Stimulated activated effector memory CD8-positive, alpha-beta T cell treated with anti-CD3 and anti-CD28 coated beads, Interleukin-12 subunit alpha, Interleukin-12 subunit beta, amount 100 ng/mL, for 72 hours (primary cell): ENCODE results near the gene SDHAF2.

ENCODE experiments used
- ATAC-seq: fragments of 150-1000 bp; cut with Tn5 transposase; 2 replicates; pipeline ENCODE4 v1.10.0; 2021
- DNase-seq, 2 donors: peaks; one replicate each; pipeline ENCODE4 v3.0.0; 2021 to 2022; ENCODE audit warnings: low spot score in 2 of 2
- H3K27ac Mint-ChIP-seq: one replicate; pipeline ENCODE4 v1.8.0; 2022; ENCODE audit warnings: mild to moderate bottlenecking, mixed read lengths
- H3K36me3 Mint-ChIP-seq: one replicate; pipeline ENCODE4 v1.8.0; 2022; ENCODE audit warnings: mild to moderate bottlenecking, mixed read lengths
- H3K4me1 Mint-ChIP-seq: one replicate; pipeline ENCODE4 v1.8.0; 2022; ENCODE audit warnings: mixed read lengths
- H3K4me3 Mint-ChIP-seq: one replicate; pipeline ENCODE4 v1.8.0; 2022; ENCODE audit warnings: mild to moderate bottlenecking, mixed read lengths
- H3K9me3 Mint-ChIP-seq: one replicate; pipeline ENCODE4 v1.8.0; 2022; ENCODE audit warnings: mixed read lengths

The SDHAF2 gene

DNA sequence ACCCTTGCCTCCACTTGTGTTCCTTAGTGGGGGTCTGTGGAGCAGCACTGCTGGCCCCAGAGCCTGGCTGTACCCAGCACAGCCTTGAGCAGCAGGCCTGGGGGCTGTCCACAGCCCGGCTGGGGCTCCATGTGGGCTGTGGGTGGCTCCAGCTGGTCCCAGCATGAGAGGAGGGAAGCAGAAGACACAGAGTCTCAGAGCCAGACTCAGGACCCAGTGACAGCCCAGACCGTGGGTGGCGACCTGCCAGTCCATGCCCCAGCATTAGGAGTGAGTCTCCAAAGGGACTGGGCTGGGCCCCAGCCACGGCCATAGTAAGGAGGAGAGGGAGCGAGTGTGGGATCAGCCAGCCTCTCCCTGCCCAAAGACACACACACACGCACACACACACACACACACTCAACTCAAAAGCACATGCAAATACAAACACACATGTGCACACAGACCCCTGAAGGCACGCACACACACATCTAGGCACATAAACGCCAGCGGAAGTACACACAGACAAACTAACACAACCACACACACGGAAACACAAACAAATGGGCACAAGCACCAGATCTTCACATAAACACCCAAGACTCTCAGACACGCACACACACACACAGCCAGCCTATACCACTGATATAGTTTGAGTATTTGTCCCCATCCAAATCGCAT, 61.9 kb downstream of the SDHAF2 start:
- H3K4me3 Mint-ChIP-seq, result no peak overlapping the region
- no peak overlapping the region for H3K27ac Mint-ChIP-seq
- DNase-seq (no peak), ATAC-seq (no peak)
- no peaks in the 10 kb centered on the region for H3K9me3 Mint-ChIP-seq
- H3K4me1 Mint-ChIP-seq, result peaks cover 4% of the 10 kb centered on the region
- H3K36me3 Mint-ChIP-seq, result no peaks in the 10 kb centered on the region

DNA sequence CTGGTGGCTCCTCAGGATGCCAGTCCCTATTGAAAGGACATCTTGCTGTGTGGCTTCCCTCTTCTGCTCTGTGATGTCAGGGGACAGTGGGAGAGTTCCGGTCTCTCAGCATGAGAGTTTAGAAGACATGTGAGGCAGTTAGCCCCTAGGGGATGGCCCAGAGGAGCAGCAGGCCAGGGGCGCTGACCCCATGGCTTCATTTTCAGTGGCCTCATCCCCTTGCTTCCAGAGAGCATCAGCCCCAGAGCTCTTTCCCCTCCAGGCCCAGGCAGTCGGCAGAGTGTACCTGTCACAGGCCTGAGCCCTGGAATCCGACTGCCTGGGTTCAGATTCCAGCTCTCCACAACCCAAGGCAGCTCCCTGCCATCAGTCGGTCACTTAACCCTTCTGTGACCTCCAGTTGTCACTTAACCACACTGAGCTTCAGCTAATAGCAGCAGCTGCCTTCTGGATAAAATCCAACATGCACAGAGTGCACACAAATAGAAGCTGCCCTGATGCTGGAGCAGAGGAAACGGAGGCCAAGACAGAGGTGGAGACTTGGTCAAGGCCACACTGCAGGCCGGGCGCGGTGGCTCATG, 64.5 kb downstream of the SDHAF2 start:
- H3K4me3 Mint-ChIP-seq, result no peak overlapping the region
- H3K9me3 Mint-ChIP-seq, result no peaks in the 10 kb centered on the region
- no peak for ATAC-seq
- no peak overlapping the region for H3K27ac Mint-ChIP-seq
- DNase-seq, result no peak
- no peaks in the 10 kb centered on the region for H3K4me1 Mint-ChIP-seq
- no peaks in the 10 kb centered on the region for H3K36me3 Mint-ChIP-seq

DNA sequence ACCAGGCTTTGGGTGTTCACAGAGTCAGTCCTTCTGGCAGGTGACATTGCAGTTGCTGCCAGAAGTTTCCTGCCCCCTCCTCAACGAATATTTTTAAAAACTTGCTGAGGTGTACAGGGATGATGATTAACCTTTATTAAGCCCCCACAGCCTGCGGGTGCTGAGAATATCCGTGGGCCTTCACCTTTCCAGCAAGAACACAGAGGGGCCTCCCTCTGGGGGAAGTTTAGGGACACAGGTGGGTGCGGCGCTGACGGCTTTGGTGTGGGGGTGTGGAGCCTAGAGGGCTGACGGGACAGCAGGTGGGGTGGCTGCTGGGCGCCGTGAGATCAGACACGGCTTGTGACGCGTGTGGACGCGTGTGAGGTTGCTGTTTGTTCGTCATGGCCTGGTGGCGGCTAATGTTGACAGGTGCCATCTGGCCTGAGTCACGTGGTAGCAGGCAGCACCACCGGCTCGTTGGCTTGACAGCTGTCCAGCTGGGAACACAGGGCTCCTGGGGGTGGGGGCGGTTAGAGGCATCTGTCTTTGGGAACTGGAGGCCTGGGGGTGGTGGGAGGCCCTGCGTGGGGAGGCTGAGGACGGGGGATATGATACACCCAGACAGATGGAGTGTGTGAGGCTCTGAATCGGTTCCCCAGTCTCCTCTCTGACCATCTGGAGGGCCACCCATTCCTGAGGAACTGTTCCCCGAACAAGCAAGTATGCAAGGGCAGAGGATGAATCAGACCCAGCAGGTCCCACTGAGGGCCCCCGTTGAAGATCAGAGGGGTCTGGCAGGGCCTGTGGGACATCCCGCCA, 66.1 kb downstream of the SDHAF2 start:
- H3K27ac Mint-ChIP-seq, result no peak overlapping the region

More for the DNA sequence above, 66.1 kb downstream of the SDHAF2 start:
- no peak overlapping the region for H3K4me3 Mint-ChIP-seq
- no peaks in the 10 kb centered on the region for H3K36me3 Mint-ChIP-seq
- no peaks in the 10 kb centered on the region for H3K9me3 Mint-ChIP-seq
- DNase-seq (no peak), ATAC-seq (no peak)
- no peaks in the 10 kb centered on the region for H3K4me1 Mint-ChIP-seq
